Prostate gland (tissue), 2 donors: ENCODE results near the gene SULF2.

Experiments used
- CTCF ChIP-seq, 4 experiments: fragments of 200-600 bp in 2 of 4; fragments of 450-650 bp in 2 of 4; sonication (generic) in 2 of 4; IDR thresholded peaks; 1 replicate in 3 of 4; 2 replicates in 1 of 4; pipeline ENCODE4 v1.5.1; 2016 to 2019; ENCODE audit warnings: antibody characterized with exemption in 4 of 4, mild to moderate bottlenecking in 2 of 4, moderate library complexity in 2 of 4
- POLR2A ChIP-seq: fragments of 450-650 bp; IDR thresholded peaks from one replicate; pipeline ENCODE4 v1.6.1; 2016; ENCODE audit warnings: antibody characterized with exemption, mild to moderate bottlenecking
- POLR2AphosphoS5 ChIP-seq: sonication (generic); formaldehyde crosslinking; IDR thresholded peaks from one replicate; pipeline ENCODE4 v1.6.1; 2017; ENCODE audit warnings: antibody characterized with exemption

- TF ChIP-seq POLR2A (no peak), POLR2AphosphoS5 (no peak), CTCF (IDR thresholded peaks at IDR 0.05) (no peak)
Measured at GRCh38 chr20:47796971-47797370, 11.7 kb upstream of the SULF2 start.
